HG02678 (cell line): ENCODE measurements around the gene LRIG2.
A peak's percentile ranks its signal among the peaks of the same experiment; 100 is the strongest.
"Not testable (repeated sequence)": the region's sequence is repeated elsewhere in the genome, so short reads cannot be mapped to it uniquely, and the experiment has no call there.

Experiments used
- ATAC-seq: cut with Tn5 transposase; IDR thresholded peaks from one replicate; pipeline ENCODE4 v1.9.1; 2021; ENCODE audit warnings: mild to moderate bottlenecking, moderate library complexity; ENCODE audit not compliant: unreplicated experiment

Gene LRIG2

DNA sequence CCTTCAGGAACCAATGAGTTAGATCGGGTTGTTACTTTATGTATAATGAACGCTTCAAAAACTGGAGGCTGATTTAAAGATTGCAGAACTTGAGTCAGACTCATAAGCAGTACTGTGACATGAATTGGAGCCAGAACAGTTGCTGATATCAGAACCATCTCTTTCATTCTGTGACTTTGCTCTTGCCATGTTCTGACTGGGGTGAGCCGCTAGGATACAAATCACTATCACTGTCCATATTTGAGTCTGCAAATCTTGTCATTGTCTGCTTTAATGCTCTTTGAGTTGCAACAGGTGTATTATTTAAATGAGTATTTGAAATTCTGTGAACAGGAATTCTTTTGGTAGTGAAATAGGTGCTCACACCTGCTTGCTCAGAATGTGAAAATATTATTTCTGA lies 52.5 kb downstream of the LRIG2 start:
- no peak for ATAC-seq

DNA sequence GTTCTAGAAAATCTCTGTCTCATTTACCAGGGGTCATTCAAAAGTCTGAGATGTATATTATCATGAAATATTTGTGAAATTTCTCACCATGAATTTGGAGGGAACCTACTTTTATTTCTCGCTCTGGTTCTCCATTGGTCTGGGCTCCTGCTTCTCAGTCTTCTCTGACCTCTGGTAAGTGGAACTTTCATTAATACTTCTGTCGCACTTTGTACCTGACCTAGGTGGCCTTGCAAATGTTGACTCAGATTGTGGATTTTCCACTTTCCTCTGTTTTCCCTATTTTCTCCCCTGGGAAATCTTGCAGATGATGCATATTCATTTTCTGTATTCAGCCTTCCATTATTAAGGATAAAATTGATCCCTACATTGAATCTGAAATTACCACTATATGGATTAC lies 53.2 kb downstream of the LRIG2 start:
- ATAC-seq, result no peak

DNA sequence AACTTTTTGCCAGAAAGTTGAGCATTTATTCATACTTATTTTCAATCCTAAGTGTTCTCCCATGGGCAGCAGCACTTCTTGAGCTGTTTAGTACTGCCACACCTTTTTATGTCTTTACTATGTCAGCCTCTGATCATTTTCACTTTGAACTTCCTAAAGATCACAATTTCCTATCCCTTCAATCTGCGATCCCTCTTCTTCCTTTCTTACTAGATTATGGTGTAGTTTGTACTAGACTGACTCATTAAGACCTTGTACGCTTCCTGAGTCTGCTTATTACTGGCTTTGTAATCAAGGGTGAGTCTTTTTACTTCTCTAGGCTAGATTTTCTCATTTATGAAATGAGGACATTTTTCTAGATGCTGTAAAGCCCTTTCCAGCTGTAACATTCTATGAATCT lies 55.1 kb downstream of the LRIG2 start:
- ATAC-seq, result no peak

DNA sequence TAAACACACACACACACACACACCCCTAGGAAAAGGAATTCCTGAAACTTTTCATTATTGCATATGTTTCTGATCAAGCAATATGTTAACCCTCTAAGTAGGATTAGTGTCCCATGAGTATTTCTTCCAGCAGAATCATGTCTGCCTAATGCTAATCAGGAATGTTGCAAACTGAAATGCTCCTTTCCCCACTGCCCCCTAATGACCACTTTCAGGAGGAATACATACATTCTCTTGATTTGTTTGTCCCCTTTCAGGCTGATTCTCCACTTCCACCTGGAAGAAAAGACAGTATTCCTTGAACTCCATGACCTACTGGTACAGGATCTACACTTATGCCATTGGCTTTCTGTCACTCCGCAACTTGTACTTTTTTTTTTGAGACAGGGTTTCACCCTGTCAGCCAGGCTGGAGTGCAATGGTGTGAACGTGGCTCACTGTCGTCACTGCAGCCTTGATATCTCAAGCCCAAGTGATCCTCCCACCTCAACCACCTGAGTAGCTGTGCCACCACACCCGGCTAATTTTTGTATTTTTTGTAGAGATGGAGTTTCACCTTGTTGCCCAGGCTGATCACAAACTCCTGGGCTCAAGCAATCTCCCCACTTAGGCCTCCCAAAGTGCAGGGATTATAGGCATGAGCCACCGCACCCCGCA lies 56.7 kb downstream of the LRIG2 start:
- no peak for ATAC-seq

DNA sequence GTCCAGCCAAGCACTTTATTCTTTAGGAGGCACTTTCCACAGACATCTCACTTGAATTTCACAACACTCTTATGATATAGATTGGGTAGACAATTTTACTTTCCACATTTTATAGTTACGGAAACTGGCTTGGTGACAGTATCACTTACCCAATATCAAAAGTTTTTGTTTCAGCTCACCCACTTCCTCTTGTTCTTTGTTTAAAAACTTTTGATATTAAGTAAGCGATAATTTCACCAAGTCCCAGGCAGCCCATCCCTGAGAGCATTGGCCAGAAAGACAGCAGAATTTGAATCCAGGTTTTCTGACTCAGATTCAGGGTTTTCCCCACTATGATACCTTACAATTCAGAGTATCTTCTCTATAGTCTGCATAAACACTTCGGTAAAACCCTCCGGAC lies 60.0 kb downstream of the LRIG2 start:
- ATAC-seq, result no peak

DNA sequence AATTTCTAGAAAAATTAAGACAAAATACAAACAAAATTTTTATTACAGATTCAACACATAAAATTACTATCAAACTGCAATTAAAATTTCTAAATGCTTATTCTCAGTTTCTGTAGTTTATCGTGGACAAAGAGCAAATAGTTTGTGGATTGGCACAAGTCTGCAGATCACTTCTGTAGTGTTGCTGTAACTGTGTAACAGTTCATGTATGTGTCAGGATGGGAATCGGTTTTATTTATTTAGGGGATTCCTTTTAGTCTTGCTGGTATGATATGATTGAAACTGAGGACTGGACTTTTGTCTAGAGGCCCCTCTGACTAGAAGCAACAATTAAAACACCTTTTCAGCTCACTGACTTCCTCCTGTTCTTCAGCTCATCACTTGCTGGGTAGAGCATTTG lies 60.8 kb downstream of the LRIG2 start:
- no peak for ATAC-seq

DNA sequence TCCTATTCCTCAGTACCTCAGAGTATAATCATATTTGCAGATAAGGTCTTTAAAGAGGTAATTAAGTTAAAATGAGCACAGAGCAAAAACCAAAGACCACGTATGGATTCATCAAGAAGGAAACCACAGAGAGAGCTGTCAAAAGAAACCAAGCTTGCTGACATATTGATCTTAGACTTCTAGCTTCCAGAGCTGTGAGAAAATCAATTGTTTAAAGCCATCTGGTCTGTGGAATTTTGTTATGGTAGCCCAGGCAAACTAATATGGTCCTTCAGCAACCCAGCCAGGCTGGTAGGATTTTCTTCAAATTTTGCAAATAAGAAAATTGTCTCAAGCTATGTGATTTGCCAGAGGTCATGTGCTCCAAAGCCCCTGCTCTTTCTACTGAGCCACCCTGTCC lies 62.5 kb downstream of the LRIG2 start:
- no peak for ATAC-seq

DNA sequence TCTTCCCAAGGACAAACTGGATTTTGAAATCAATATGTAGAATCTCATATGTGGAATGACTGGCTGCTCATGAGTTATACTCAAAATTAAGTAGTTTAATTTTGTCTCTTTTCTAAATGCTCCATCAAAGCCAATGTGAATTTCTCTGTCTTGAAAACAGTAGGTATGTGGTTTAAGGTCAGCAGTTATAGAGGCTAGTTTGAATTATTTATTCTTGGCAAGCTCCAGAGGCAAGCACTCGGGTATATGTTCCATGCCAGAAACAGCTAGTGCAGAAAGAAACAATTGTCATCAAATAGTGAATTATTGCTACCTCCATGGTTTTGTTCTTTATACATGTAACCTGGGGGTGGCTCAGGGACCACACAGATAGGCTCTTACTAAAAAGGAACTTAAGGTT lies 63.5 kb downstream of the LRIG2 start:
- ATAC-seq, result no peak

DNA sequence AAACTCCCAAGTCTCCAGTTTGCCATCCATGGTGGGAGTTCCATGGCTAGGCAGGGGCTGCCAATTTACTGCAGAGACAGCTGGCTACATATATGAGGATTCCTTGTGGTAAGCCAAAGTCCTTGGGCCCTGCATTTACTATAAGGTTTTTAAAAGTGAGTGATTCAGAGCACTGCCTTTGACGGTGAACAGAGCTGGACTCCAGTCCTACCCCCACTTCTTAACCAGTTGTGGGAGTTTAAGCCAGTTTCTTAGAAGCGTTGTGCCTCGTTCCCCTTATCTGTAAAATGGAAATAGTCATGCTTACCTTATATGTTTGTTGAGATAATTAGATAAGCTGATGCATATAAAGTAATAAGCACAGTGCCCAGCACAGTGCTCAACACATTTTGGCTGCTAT lies 64.6 kb downstream of the LRIG2 start:
- ATAC-seq, result no peak

DNA sequence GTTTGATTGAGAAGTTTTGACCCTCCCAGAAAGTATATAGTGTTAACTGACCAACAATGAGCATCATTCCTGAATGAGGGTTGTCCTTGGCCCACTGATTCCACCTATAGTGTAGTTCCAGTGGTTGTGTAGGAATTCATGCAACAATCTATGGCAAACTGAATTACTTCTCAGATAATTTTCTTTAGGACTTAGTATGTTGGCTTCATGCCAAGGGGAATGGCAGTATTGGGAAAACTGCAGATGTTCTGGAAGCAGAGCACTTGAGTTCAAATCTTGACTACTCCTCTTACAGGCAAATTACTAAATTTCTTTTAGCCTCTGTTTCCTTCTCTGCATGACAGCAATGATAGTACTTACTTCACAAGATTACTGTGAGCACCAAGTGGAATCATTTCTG lies 65.8 kb downstream of the LRIG2 start:
- no peak for ATAC-seq

DNA sequence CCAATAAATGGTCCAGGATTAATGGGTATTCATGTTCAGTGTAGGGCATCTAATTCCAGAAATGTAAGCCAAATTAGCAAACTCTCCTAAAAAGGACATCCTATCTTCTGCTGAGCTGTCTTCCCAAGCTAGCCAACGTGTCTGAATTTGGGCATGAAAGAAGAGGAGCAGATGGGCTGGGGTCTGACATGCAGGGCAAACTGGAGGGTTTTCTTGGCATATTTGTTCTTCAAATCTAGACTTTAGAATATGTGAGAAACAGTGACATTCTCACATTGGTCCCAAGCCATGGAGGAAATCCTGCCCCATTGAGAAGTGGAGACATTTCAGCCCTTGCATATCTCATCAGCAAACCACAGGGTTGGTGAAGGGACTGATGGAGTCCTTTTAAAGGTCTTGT lies 67.2 kb downstream of the LRIG2 start:
- ATAC-seq, result no peak

DNA sequence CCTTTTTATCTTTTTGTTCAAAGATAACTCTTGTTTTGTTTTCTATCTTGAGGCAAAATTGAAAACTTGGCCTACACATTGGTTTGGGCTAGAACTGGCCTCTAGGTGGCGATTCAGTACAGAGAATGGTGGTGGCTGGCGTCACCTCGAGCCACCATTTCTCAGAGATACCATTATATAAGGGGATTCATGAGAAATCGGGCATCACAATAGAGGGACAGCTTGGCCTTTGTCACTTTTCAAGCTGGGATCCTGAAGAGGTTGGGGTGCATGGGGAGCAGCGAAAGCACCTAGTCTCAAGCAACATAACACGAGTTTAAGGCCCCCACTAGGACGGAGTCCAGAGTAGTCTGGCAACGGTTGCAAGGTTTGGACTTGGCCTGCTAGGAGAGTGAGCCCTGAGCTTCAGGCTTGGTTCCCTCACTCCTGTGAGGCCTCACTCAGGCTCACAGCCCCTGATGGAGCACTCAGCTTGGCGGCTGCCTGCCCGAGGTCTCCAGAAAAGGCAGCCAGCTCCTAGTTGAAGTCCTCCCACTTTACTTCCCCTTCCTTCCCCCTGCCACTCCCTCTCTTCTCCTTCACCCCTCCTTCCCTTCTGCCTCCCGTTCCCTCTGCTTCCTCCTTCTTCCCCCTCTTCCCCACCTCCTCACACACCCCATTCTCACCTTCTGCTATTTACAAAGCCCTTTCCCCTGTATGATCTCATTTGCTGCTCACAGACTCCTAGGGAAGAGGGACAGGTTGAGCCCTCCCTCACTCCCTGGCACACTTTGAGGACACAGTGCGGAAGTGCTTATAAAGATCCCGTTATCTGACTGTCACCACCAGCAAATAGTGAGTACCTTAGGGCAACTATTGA lies 67.8 kb downstream of the LRIG2 start:
- peak; percentile 86 for ATAC-seq

DNA sequence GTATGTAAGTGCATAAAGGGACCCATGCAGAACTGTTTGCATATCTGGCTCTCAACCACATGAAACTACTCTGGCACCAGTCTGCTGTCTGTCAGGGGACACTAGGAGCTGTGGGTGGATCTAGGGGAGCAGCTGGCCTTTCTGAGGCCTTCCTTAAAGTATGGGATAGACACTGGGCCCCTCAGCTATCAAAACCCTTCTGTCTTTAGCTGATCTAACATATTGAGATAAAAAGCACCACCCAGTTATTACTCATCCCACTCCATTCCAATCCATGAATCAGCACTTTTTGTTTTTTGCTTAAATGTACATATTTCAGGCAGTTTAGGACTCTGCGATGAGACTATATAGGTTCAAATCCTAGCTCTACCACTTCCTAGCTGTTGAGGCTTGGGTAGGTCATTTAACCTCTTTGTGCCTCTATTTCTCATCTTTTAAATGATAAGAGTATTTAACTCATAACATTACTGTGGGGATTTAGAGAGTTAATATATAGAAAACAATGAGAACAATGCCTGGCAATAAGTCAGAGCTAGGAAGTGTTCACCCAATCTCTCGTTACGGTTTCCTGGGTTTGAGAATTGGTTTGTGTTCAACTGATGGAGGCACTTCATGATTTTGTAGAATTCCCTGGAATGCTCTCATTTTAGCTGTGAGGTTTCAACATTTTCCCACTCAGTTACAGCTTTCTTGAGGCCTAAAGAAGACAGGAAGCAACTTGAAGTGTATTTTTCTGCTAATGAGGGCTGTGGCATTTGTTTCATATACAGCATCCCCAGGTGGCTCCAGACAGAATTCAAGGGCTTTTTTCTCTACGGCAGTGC lies 68.9 kb downstream of the LRIG2 start:
- ATAC-seq, result no peak

DNA sequence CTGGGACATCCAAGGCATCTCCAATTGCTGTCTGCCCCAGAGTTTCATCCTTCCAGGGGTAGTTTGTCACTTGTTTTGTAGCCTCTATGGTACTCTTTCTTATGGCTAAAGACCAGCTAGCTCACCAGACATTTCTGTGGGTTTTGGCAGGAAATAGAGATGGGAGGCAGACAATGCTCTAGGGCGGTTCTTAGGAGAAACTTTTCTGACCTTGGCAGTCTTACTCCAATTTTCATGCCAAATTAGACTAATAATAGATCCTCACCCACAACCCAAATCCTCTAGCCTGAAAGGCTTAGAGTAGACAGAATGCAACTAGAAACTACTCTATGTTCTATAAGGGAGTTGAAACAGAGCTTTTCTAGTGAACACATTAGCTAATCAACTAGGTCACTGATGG lies 69.8 kb downstream of the LRIG2 start:
- no peak for ATAC-seq

DNA sequence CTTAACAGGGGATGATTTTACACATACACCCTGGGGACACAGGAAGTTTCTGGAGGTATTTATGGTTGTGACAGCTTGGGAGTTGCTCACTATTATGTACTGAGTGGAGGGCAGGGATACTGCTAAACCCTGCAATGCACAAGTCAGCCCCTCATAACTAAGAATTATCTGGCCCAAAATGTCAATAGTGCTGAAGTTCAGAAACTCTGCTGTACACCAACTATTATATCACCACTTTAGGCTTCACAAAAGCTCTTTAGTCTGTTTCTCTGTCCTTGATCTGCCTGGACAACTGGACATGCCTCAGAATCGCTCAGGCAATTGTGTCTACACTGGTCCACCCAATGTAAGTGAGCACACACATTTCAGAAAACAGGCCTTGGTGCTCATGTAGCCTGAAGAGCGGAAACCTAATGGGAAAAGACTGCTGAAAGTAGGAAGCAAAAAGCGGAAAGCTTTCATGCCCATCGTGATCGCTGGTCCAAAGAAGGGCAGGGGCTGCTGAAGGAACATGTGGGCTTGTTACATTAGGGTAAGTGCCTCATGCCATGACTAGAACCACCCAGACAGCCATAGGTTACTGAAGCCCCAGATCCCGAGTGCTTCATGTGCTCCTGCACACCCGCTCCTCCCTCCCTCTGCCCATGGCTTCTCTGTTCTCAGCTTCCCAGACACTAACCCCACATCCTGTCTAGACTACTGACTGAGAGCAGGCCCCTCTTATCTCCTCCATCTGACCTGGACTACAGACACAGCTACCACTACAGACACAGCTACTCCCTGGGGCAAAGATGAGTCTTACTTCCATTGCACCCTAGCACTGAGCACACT lies 73.5 kb downstream of the LRIG2 start:
- ATAC-seq, result no peak

DNA sequence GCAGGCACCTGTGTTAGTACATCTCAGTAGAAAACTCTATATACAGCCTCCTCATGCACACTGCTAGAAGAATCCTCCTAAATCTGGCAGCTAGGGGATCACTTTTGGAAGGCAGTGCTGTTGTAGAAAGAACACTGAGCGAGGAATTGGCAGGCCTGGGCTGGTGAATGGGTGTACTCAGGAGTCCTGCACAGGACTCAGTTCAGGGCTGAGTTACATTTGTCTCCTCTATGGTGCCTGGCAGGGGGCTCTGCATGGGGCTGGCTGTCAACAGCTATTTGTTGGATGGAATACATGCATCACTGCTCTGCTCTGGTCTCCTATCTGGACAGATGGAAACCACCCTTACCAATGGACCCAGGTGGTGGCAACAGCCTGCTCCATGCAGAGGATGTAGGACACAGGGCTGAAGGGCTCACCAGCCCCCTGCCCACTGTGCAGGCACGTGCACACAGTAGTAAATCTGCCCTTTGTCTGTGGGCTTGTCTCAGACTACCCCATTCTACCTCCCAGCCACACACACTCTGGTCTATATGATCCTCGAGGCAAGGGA lies 74.2 kb downstream of the LRIG2 start:
- ATAC-seq, result no peak

DNA sequence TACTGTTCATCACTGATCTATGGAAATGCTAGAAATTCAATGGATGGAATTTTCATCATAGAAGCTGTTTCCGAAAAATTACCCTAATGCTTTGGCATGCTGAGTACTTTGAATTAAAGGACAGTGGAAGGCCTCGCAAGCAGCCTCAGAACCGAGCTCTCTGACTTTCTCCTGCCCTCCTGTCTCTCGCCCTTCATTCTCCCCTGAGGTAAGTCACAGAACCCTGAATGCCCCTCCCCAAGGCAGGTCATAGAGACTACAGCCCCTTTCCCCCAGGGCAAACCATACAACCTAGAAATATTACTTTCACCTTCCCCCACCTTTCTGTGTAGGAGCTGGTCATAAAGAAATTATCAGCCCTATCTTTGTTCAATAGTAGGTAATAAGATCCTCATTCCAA lies 74.8 kb downstream of the LRIG2 start:
- ATAC-seq, result no peak

DNA sequence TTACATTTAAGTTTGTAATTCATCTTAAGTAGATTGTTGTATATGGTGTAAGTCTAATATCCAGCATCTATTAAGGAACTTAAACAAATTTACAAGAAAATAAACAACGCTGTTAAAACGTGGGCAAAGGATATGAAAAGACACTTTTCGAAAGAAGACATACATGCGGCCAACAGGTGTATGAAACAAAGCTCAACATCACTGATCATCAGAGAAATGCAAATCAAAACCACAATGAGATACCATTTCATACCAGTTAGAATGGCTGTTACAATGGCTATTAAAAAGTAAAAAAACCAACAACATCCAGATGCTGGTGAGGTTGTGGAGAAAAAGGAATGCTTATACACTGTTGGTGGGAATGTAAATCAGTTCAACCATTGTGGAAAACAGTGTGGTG lies 77.5 kb downstream of the LRIG2 start:
- not testable (repeated sequence) for ATAC-seq

DNA sequence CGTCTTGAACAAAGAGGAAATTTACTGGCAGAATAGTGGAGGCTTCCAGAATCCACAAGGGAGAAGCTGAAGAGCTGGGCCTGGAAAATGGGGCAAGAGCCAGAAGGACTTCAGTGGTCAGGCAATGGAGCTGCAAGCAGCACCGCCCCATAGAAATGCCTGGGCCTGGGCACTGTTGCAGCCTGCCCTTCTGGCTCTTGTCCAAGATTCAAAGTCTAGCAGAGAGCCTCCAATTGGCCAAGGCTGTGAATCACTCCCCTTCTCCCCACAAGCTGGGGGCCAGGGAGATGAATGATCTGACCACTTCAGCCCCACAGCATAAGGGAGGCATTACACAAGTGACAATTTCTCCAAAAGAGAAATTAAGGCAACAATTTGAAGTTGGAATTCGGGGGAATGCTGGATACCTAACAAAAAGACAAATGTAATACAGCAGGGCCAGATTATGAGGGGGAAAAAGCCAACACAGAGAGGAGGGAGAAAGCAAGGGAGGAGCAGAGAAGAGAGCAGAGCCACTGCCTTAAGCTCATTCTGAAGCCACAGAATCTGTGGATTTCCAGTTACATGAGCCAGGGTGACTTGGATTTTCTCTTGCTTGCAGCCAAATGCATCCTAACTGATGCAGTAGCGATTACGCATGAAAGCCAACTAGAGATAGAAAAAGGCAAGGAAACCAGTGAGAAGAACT lies 80.3 kb downstream of the LRIG2 start:
- no peak for ATAC-seq

DNA sequence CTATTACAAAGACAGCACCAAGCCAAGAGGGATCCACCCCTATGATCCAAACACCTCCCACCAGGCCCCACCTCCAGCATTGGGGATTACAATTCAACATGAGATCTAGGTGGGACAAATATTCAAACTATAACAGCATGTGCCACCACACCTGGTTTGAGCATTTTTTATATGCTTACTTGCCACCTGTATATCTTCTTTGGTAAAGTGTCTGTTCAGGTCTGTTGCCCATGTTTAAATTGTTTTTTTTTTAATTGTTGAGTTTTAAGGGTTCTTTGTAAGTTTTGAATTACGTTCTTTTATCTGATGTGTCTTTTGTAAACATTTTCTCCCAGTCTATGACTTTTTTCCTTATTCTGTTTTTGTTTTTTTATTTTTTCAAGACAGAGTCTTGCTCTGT lies 83.4 kb downstream of the LRIG2 start:
- ATAC-seq, result no peak
